HL-60/S4 treated with phorbol 12-myristate 13-acetate at 8.2 ng/mL for 4 days and 3 days (cell line): ENCODE results near the gene APRT.

ENCODE experiments used
- in situ Hi-C: fragments of 300-500 bp; cut with MboI; formaldehyde crosslinking; loops from 2 replicates; pipeline ENCODE4 v1.15.0; 2022; ENCODE audit warnings: low sequenced_read_pairs

APRT gene

DNA sequence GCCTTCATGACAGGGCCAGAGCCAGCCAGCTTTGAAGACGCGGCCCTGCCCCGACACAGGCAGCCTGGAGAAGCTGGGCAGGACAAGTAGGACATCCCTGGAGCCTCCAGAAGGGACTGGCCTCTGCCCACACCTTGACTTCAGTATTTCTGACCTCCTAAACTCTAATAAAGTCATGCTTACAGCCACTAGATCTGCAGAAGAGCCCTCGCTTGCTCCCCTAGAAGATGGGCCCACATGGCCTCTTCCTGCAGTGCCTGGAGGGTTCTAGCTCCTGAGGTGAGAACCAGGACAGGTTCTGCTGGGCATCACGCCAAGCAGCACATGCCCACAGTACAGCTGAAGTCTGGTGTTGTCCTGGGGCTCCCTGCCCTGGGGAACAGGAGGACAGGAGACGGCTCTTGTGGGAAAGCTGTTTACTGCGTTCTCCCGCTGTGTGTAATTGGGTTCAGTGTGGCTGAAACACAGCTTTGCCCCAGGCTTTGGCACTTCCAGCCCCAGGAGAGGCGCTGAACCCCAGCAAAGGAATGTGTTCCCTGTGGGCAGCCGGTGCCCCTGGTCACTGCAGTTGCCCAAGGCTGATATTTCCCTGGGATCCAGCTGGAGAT is 2.6 kb downstream of the APRT start:
- in situ Hi-C loops, result no loop called here

- in situ Hi-C loops, result no loop called here
These were observed 3.9 kb downstream of the APRT start for GRCh38 chr16:88807626-88808453.

GRCh38 chr16:88807142-88807625 is 4.5 kb downstream of the APRT start:
- in situ Hi-C loops, result no loop called here

DNA sequence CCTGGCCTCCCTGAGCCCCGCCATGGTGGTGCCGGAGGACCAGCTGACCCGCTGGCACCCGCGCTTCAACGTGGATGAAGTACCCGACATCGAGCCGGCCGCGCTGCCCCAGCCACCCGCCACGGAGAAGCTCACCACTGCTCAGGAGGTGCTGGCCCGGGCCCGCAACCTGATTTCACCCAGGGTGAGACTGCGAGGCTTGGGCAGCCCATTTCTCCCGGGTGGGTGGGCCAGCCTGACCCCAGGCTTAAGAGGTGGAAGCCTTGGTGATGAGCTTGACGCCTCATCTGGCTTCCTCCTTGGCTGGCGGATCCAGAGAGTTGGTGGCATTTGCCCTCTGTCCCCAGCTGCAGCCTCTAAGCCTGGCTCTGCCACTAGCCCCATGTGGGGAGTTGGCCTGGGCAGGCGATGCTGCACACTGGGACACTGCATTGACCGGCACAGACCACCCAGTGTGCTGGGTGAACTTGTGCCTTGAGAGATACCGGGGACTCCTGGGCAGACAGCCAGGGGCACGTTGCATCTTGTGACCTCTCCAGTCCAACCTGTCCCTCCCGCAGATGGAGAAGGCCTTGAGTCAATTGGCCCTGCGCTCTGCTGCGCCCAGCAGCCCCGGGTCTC is 5.1 kb downstream of the APRT start:
- in situ Hi-C loops, result no loop called here

DNA sequence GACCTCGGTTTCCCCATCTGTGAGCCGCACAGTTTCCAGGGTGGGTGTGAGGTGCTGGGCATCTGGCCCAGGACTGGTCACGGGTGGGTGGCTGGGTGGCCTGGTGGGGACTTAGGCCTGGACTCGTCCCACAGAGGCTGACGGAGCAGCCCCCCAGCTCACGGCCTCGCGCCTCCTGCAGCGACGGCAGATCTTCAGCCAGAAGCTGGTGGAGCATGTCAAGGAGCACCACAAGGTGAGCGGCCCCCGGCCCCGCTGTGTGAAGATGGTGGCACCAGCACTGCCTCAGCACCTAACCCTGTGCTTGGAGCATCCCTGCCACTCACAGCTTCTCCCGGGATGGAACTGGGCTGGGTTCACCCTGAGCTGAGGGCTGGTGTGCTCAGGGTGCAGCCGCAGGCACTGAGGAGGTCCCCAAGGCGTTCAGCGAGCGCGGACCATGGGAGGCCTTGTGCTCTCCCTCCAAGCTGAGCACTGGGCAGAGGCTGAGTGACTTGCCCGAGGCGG is 5.8 kb downstream of the APRT start:
- in situ Hi-C loops, result no loop called here

DNA sequence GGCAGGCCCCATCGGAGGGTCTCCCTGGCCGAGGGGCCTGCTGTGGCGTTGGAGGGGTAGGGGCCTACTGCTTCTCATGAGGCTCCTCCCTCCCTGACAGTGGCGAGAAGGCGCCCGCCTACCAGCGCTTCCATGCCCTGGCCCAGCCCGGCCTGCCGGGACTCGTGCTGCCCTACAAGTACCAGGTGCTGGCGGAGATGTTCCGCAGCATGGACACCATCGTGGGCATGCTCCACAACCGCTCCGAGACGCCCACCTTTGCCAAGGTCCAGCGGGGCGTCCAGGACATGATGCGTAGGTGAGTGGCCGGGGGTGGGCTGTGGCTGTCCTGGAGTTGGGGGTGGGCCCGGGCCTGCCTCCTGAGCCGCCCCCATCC is 6.4 kb downstream of the APRT start:
- in situ Hi-C loops, result no loop called here

- in situ Hi-C loops, result no loop called here
These were observed 7.0 kb downstream of the APRT start for GRCh38 chr16:88804552-88805339.

DNA sequence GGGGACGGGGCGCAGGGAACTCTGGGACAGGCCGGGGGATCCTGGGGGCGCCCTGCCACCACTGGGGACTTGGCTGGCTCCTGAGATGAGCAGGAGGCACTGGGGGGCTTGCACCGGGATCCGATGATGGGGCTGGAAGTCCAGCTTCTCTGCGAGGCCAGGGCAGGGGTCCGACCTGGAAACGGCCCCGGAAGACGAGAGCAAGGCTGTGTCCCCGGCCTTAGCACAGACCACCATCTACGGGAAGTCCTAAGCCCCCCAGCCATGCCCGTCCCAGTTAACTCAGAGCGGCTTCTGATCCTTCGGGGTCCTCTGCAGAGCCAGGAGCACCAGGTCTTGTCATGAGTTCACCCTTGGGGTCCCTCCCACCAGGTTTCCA is 7.6 kb downstream of the APRT start:
- in situ Hi-C loops, result no loop called here

DNA sequence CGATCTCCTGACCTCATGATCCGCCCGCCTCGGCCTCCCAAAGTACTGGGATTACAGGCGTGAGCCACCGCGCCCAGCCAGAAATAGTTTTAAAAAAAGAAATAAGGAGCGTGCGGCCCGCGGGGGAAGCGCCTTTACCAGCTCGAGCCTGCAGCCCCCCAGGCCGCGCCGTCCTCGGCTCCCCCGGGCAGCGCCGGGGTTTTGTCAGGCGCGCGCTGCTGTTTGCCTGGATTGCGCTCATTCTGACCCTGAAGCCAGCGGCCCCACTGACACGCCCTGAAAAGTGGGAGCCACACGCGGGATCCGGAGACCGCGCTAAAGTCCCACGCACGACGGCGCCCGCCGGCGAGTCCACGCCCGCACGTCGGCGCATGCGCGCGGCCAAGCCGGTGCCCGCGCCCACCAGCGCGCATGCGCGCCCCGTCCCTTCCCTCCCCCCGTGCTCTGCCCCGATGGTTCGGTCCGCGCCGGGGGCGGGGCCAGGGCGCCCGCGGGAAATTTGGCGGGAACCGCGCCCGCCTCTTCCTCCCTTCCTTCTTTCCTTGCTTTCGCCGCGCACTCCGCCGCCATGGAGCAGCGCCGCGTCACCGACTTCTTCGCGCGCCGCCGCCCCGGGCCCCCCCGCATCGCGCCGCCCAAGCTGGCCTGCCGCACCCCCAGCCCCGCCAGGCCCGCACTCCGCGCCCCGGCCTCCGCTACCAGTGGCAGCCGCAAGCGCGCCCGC is 8.3 kb downstream of the APRT start, which contains the start of gene CDT1:
CDT1 (plus strand) TSS at position 526 of the 724 bp plus-strand sequence; CDS start at position 569, 43 bp downstream.
- in situ Hi-C loops, result no loop called here

DNA sequence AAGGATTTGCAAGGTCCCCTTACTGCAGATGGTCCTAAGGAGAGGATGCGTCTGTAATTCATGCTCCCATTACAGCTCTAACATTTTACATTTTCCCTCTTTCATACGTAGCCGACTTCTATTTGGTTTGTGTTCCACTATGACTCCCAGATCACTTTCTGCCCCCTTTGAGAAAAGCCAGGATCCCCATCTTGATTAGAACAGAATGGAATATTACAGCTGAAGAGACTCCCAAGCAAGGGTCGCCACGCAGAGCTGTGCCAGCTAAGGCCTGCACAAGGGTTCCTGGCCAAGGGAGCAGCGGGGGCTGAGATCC is 11.5 kb downstream of the APRT start:
- in situ Hi-C loops, result no loop called here

DNA sequence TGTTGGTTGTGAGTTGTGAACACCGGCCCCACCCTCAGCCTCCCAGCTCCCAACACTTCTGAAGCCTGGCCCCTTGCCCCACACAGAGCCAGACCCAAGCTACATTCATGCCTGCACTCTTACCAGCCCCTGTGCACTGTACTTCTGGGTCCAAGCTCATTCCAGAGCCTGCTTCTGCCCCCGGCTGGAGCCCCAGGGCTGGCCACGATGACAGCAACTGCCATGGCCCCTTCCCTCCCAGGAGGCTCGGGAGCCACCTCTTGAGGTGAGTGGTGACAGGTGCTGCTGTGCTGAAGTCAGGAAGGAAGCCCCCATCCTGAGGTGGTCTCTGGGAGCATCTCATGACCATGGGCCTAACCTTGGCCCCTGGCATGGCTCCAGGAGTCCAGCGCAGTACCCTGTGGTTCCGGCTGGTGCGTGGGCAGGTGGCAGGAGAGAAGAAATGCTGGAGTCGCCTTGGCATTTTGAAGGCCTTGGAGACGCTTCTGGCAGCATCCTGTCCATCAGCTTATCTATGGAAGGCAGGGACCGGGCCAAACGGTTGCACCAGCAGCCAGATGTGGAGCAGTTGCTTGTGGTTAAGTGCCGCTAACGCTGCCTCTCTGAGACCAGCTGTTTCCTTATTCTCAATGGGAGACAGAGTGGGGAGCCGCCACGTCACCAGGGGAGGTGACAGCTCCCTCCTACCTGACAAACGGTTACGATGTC is 12.0 kb downstream of the APRT start:
- in situ Hi-C loops, result no loop called here

DNA sequence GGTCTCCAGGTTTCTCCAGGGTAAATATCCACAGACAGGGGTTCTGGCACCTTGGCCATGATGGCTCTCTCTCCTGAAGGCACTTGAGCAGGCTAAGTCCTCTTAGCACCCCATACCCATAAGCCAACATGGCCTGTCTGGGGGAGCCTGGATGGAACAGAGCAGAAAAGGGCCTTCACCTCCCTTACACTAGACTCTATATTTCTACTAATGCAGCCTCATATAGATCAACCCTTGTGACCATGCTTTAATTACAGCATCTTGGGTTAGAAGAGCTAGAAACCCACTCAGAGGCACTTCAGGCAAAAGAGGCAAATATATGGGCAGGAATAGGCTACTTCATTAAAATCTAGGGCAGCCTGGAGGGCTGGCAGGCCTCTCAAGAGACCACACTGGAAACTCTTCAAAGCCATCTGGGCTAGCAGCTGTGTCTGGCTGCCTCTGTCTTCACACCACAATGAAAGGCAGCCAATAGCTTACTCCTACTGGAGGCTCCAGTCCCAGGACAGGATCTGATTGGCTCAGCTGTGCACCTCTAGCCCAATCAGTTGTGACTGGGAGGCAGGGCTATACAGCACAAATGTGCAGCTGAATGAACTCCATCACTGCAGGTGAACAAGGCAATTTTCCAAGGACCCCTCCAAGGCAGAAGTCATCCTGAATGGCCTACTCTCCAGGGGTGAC is 12.8 kb downstream of the APRT start:
- in situ Hi-C loops, result no loop called here

DNA sequence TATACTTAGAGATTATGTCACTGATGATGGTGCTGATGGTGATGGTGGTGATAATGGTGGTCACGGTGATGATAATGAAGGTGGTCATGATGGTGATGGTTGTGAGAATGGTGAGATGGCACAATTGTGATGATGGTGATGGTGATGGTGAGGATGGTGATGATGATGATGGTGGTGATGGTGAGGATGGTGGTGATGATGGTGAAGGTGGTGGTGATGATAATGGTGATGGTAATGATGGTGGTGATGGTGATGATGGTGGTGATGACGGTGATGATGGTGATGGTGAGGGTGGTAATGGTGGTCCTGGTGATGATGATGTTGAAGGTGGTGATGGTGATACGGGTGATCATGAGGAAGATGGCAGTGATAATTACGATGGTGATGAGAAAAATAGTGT is 13.7 kb downstream of the APRT start:
- in situ Hi-C loops, result no loop called here

- in situ Hi-C loops, result no loop called here
These were observed 15.4 kb downstream of the APRT start for GRCh38 chr16:88796278-88796677.

- in situ Hi-C loops, result no loop called here
These were observed 18.3 kb downstream of the APRT start for GRCh38 chr16:88793251-88793954.

GRCh38 chr16:88792668-88793250 is 19.0 kb downstream of the APRT start:
- in situ Hi-C loops, result no loop called here

DNA sequence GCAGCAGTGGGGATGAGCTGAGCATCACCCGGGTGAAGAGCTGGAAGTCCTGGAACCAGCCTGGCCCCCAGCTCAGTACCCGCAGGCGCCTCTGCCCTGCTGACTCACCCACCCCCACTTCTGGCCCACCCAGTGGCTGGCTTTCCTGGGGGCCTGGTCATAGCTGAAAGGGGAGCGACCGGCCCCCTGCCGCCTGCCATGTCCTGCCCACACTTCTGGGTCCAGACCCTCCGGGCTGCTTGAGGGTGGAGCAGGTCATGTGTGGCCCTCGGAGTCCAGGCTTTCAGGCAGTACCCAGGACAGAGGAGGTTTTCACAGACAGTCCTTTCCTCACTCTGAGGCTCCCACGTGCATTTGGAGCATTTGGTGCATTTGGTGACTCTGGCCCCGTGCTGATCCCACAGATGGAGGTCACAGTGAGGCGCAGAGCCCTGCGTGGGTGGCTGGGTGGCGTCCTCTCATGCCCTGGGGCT is 19.6 kb downstream of the APRT start:
- in situ Hi-C loops, result no loop called here
